Mesendoderm (in vitro differentiated cells): ENCODE results near the gene GPR148.
"Not testable (repeated sequence)": the region's sequence is repeated elsewhere in the genome, so short reads cannot be mapped to it uniquely, and the experiment has no call there.

Experiments used
- DNase-seq: peaks from one replicate; pipeline ENCODE4 v3.0.0; 2013
- H2AK5ac ChIP-seq: 2 replicates; pipeline ENCODE4 v1.6.1; 2013; ENCODE audit warnings: low read length, inconsistent platforms
- H2BK120ac ChIP-seq: 2 replicates; pipeline ENCODE4 v1.6.1; 2013; ENCODE audit warnings: low read depth, mild to moderate bottlenecking, low read length, moderate library complexity, mixed read lengths
- H2BK15ac ChIP-seq: replicated peaks from 2 replicates; pipeline ENCODE4 v1.6.1; 2013; ENCODE audit warnings: low read depth, mild to moderate bottlenecking, moderate library complexity
- H2BK5ac ChIP-seq: 2 replicates; pipeline ENCODE4 v1.6.1; 2013; ENCODE audit warnings: low read length, inconsistent platforms
- H3K18ac ChIP-seq: 2 replicates; pipeline ENCODE4 v1.6.1; 2013; ENCODE audit warnings: mild to moderate bottlenecking, low read length, mixed read lengths
- H3K23ac ChIP-seq: one replicate; pipeline ENCODE4 v1.6.1; 2013; ENCODE audit warnings: low read length
- H3K27ac ChIP-seq: 2 replicates; pipeline ENCODE4 v1.5.1; 2013; ENCODE audit warnings: low read depth, mild to moderate bottlenecking, inconsistent platforms, low read length, moderate library complexity
- H3K27me3 ChIP-seq: 2 replicates; pipeline ENCODE4 v1.6.1; 2013; ENCODE audit warnings: low read length, control low read depth, mild to moderate bottlenecking, inconsistent platforms; ENCODE audit not compliant: insufficient read depth, poor library complexity
- H3K36me3 ChIP-seq: 2 replicates; pipeline ENCODE4 v1.6.1; 2013; ENCODE audit warnings: low read length, inconsistent platforms; ENCODE audit not compliant: control insufficient read depth, insufficient read depth
- H3K4ac ChIP-seq: one replicate; pipeline ENCODE4 v1.6.1; 2013; ENCODE audit warnings: low read depth, mild to moderate bottlenecking, low read length, moderate library complexity
- H3K4me1 ChIP-seq: 2 replicates; pipeline ENCODE4 v1.6.1; 2013; ENCODE audit warnings: low read depth, low read length, inconsistent platforms; ENCODE audit not compliant: control insufficient read depth
- H3K4me2 ChIP-seq: 2 replicates; pipeline ENCODE4 v1.6.1; 2013; ENCODE audit warnings: low read length
- H3K4me3 ChIP-seq: 2 replicates; pipeline ENCODE4 v1.5.1; 2013; ENCODE audit warnings: mild to moderate bottlenecking, low read length
- H3K56ac ChIP-seq: one replicate; pipeline ENCODE4 v1.6.1; 2013; ENCODE audit warnings: low read length
- H3K79me1 ChIP-seq: 2 replicates; pipeline ENCODE4 v1.6.1; 2013; ENCODE audit warnings: low read length, inconsistent platforms
- H3K79me2 ChIP-seq: 2 replicates; pipeline ENCODE4 v1.6.1; 2013; ENCODE audit warnings: mild to moderate bottlenecking, low read length; ENCODE audit not compliant: control insufficient read depth, insufficient read depth
- H3K9ac ChIP-seq: 2 replicates; pipeline ENCODE4 v1.6.1; 2013; ENCODE audit warnings: low read length, inconsistent platforms
- H4K5ac ChIP-seq: one replicate; pipeline ENCODE4 v1.6.1; 2013; ENCODE audit warnings: low read length
- H4K8ac ChIP-seq: one replicate; pipeline ENCODE4 v1.6.1; 2013; ENCODE audit warnings: low read depth, mild to moderate bottlenecking, control low read depth, low read length, moderate library complexity
- WGBS: extraction: QIAGEN DNeasy Blood & Tissue Kit; methylation state at CpG from one replicate; pipeline ENCODE4 v1.1.7; 2013; ENCODE audit warnings: low lambda C conversion rate, missing lambda C conversion rate; ENCODE audit not compliant: insufficient coverage; ENCODE audit errors: extremely low coverage; 5-methylcytosine and 5-hydroxymethylcytosine counted together

The GPR148 gene

DNA sequence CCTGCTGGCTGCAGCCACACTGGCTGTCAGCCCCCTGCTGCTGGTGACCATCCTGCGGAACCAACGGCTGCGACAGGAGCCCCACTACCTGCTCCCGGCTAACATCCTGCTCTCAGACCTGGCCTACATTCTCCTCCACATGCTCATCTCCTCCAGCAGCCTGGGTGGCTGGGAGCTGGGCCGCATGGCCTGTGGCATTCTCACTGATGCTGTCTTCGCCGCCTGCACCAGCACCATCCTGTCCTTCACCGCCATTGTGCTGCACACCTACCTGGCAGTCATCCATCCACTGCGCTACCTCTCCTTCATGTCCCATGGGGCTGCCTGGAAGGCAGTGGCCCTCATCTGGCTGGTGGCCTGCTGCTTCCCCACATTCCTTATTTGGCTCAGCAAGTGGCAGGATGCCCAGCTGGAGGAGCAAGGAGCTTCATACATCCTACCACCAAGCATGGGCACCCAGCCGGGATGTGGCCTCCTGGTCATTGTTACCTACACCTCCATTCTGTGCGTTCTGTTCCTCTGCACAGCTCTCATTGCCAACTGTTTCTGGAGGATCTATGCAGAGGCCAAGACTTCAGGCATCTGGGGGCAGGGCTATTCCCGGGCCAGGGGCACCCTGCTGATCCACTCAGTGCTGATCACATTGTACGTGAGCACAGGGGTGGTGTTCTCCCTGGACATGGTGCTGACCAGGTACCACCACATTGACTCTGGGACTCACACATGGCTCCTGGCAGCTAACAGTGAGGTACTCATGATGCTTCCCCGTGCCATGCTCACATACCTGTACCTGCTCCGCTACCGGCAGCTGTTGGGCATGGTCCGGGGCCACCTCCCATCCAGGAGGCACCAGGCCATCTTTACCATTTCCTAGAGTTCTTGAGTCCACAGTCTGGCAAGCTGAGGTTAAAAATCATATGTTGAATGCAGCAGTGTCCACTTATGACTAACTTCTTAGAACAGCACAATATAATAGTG is 741 bp downstream of the GPR148 start:
- no peak overlapping the region for H3K18ac ChIP-seq
- WGBS, result no CpG with 5 or more reads among the region's 17 CpGs
- no peak overlapping the region for H3K4ac ChIP-seq
- peaks cover 3% of the 10 kb centered on the region for H3K4me1 ChIP-seq
- no peak overlapping the region for H3K56ac ChIP-seq
- DNase-seq, result no peak
- H3K79me2 ChIP-seq, result no peaks in the 10 kb centered on the region
- H2BK15ac ChIP-seq, result no peak overlapping the region
- H3K27ac ChIP-seq, result no peak overlapping the region
- no peak overlapping the region for H3K4me2 ChIP-seq
- no peak overlapping the region for H3K23ac ChIP-seq
- H4K8ac ChIP-seq, result no peak overlapping the region
- H3K36me3 ChIP-seq, result no peaks in the 10 kb centered on the region
- no peak overlapping the region for H4K5ac ChIP-seq
- H2BK5ac ChIP-seq, result no peak overlapping the region
- no peaks in the 10 kb centered on the region for H3K79me1 ChIP-seq
- no peak overlapping the region for H3K9ac ChIP-seq
- no peak overlapping the region for H3K4me3 ChIP-seq
- no peaks in the 10 kb centered on the region for H3K27me3 ChIP-seq
- H2AK5ac ChIP-seq, result no peak overlapping the region
- H2BK120ac ChIP-seq, result no peak overlapping the region

DNA sequence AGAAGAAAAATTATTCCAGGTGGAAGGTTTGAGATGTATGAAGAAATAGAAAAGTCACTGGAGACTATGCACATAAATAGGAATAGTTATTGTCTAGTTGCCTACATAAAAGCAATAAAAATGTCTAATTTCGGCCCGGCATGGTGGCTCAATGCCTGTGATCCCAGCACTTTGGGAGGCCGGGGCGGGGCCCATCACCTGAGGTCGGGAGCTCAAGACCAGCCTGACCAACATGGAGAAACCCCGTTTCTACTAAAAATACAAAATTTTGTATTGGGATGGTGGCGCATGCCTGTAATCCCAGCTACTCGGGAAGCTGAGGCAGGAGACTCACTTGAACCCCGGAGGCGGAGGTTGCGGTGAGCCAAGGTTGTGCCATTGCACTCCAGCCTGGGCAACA is 3.4 kb downstream of the GPR148 start:
- WGBS, result no CpG with 5 or more reads among the region's 11 CpGs

DNA sequence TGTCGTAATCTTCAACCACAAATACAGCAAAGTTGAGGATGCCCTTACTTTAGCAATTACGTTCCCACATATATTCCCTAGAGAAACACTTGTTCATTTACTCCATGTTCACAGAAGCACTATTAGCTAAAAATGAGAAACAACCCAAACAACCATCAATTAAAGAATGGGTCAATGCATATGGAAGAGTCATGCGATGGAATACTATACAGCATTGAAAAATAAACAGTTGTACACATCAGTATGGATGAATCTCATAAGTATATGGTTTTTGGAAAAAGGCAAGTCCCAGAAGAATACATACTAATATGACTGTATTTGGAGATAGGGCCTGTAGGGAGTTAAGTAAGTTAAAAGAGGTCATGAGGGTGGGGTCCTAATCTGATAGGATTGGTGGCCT is 6.3 kb downstream of the GPR148 start:
- H3K4me3 ChIP-seq, result no peak overlapping the region
- H3K56ac ChIP-seq, result no peak overlapping the region
- H3K36me3 ChIP-seq, result no peaks in the 10 kb centered on the region
- no peak overlapping the region for H3K23ac ChIP-seq
- no peak overlapping the region for H3K4me2 ChIP-seq
- no peak overlapping the region for H4K8ac ChIP-seq
- no peak overlapping the region for H2BK15ac ChIP-seq
- H3K4ac ChIP-seq, result no peak overlapping the region
- no peak overlapping the region for H2BK5ac ChIP-seq
- H3K79me1 ChIP-seq, result no peaks in the 10 kb centered on the region
- H3K79me2 ChIP-seq, result no peaks in the 10 kb centered on the region
- H3K9ac ChIP-seq, result no peak overlapping the region
- WGBS, result no CpG with 5 or more reads among the region's 3 CpGs
- no peaks in the 10 kb centered on the region for H3K4me1 ChIP-seq
- H3K27me3 ChIP-seq, result no peaks in the 10 kb centered on the region
- H2AK5ac ChIP-seq, result no peak overlapping the region
- H4K5ac ChIP-seq, result no peak overlapping the region
- no peak overlapping the region for H3K18ac ChIP-seq
- H3K27ac ChIP-seq, result no peak overlapping the region
- H2BK120ac ChIP-seq, result no peak overlapping the region
- no peak for DNase-seq

More for the DNA sequence above, 3.4 kb downstream of the GPR148 start:
- not testable (repeated sequence) for DNase-seq, H3K27me3 ChIP-seq, H3K4me1 ChIP-seq, H2BK120ac ChIP-seq, H3K18ac ChIP-seq, H2BK15ac ChIP-seq, H4K5ac ChIP-seq, H3K79me2 ChIP-seq, H3K4me3 ChIP-seq, H3K79me1 ChIP-seq, H3K56ac ChIP-seq, H3K23ac ChIP-seq, H3K4ac ChIP-seq, H2AK5ac ChIP-seq, H3K27ac ChIP-seq, H3K4me2 ChIP-seq, H3K36me3 ChIP-seq, H4K8ac ChIP-seq, H2BK5ac ChIP-seq, H3K9ac ChIP-seq

DNA sequence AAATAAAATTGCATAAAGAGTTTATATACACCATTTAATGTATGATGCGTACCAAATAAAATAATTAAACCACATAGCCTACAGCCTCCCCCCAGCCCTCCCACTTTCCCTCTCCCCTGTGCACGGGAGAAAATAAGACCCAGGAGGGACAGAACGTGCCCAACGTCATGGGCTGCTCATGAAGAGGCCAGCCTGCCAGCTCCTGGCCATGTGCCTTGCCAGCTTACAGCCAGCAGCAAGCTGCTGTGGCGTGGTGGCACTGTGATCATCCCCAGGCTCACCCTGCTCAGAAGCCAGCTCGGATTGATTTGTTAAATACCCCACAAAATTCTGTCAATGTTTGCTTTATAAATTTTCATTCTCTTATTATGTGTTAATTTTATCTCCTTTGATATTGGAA is 7.6 kb downstream of the GPR148 start:
- H3K27me3 ChIP-seq, result no peaks in the 10 kb centered on the region
- no CpG with 5 or more reads among the region's 6 CpGs for WGBS
- no peak overlapping the region for H3K23ac ChIP-seq
- H3K27ac ChIP-seq, result no peak overlapping the region
- no peak overlapping the region for H2BK15ac ChIP-seq
- no peaks in the 10 kb centered on the region for H3K4me1 ChIP-seq
- H4K8ac ChIP-seq, result no peak overlapping the region
- H3K79me2 ChIP-seq, result no peaks in the 10 kb centered on the region
- H3K9ac ChIP-seq, result no peak overlapping the region
- H3K56ac ChIP-seq, result no peak overlapping the region
- DNase-seq, result no peak
- H4K5ac ChIP-seq, result no peak overlapping the region
- H3K4me2 ChIP-seq, result no peak overlapping the region
- no peak overlapping the region for H3K4ac ChIP-seq
- H3K4me3 ChIP-seq, result no peak overlapping the region
- no peaks in the 10 kb centered on the region for H3K79me1 ChIP-seq
- H2BK5ac ChIP-seq, result no peak overlapping the region
- H3K36me3 ChIP-seq, result no peaks in the 10 kb centered on the region
- no peak overlapping the region for H2BK120ac ChIP-seq
- H2AK5ac ChIP-seq, result no peak overlapping the region
- no peak overlapping the region for H3K18ac ChIP-seq

DNA sequence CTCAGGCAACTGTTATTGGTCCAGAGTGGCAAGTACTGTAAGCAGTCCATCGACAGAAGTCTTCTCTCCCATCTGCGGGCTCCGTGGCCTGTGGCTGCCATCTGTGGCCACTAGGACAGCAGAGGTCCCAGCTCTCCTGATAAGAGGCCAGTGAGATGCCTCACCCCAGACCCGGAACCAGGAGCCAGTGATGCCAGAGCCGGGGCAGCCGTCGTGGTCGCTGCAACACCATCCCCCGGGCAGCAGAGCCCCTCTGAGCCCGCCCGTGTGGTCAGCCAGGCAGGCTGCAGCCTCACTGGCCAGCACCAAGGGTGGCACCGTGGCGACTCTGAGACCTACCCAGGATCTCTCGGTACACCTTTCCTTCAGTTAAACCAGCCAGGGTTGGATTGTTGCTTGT is 8.7 kb downstream of the GPR148 start:
- Histone ChIP-seq H3K4me2 (no peak overlapping the region), H2AK5ac (no peak overlapping the region), H3K4me3 (no peak overlapping the region), H3K27me3 (no peaks in the 10 kb centered on the region), H3K79me1 (no peaks in the 10 kb centered on the region), H3K27ac (no peak overlapping the region), H2BK120ac (no peak overlapping the region), H3K4me1 (no peaks in the 10 kb centered on the region), H2BK5ac (no peak overlapping the region), H4K8ac (no peak overlapping the region), H3K36me3 (no peaks in the 10 kb centered on the region), H3K56ac (no peak overlapping the region), H3K18ac (no peak overlapping the region), H4K5ac (no peak overlapping the region), H3K23ac (no peak overlapping the region), H3K79me2 (no peaks in the 10 kb centered on the region), H2BK15ac (no peak overlapping the region), H3K4ac (no peak overlapping the region), H3K9ac (no peak overlapping the region)
- WGBS, result no CpG with 5 or more reads among the region's 14 CpGs
- no peak for DNase-seq
